ENCODE measurements around the gene PRRG2.
A peak's percentile ranks its signal among the peaks of the same experiment; 100 is the strongest.

Gene PRRG2

DNA sequence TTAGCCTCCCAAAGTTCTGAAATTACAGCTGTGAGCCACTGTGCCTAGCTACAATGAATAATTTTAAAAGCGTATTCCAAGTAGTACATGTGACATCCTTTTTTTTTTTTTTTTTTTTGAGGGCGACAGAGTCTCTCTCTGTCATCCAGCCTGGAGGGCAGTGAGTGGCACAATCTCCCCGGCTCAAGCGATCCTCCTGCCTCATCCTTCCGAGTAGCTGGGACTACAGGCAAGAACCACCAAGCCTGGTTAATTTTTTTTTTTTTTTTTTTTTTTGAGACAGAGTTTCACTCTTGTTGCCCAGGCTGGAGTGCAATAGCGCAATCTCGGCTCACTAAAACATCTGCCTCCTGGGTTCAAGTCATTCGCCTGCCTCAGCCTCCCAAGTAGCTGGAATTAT is 6.1 kb downstream of the PRRG2 start:
- no peak for DNase-seq (ENCODE audit: low read depth in 2 of 3, low spot score in 1 of 3)

- peak in 1 of 3 donors; percentile 53 for DNase-seq (ENCODE audit: low read depth in 2 of 3, low spot score in 1 of 3)
Observed at GRCh38 chr19:49588365-49589122, 7.4 kb downstream of the PRRG2 start.

DNA sequence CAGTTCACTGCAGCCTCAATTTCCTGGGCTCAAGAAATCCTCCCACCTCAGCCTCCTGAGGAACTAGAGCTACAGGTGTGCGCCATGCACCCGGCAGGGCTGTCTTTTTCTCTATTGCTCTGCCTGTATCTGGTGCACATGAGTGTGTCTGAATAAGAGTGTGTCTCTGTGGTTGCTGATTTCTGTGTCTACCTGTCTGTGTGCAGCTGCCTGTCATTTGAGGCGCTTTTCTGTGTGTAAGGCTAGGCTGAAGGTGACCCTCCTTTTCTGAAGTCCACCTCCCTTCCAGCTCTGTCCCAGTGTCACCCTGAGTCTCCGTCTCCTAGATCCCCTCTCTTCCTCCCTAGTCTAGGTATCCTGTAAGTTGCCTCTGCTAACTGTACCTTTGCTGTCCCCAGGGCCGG is 8.4 kb downstream of the PRRG2 start:
- no peak for DNase-seq (ENCODE audit: low read depth in 2 of 3, low spot score in 1 of 3)

DNA sequence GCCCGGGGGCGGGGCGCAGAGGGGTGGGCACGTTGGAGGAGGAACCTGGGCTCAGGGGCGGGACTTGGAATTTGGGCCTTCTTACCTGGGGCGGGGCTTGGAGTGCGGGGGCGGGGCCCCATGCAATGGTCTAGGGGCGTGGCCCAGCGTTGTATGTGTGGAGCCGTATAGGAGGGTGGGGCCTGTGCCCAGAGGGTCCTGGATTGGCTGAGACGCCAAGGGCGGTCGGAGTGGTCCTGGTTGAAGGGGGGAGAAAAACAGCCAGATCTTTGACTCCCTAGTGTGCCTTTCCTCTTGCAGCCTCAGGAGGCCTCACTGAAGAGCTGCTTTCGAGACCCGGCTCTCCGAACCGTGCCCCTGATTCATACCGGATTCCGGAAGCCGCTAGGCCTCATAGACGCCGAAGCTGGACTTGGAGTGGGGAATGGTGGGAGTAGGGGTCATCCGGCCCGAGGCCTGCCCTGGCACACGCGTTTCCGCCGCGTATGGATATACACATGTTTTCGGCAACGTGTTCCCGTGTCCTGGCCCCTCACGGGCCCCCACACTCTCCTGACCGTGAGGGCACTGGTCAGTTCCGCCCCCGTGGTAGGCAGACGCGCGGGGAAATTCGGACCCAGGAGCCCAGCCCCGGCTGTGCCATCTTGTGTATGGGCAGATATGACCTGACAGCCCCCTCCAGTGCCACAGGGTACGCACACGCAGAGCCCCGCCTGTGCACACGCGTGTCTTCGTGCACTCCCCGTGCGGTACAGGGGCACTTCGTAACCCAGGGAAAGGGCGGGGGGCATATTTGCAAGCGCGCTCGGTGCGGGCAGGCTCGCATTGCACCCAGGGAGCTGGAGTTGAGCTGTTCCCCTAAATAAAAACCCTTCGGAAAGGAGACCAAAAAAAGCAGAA is 9.2 kb downstream of the PRRG2 start:
- DNase-seq (ENCODE audit: low read depth in 2 of 3, low spot score in 1 of 3): peak; percentile 87 to 91 (median 90)

DNA sequence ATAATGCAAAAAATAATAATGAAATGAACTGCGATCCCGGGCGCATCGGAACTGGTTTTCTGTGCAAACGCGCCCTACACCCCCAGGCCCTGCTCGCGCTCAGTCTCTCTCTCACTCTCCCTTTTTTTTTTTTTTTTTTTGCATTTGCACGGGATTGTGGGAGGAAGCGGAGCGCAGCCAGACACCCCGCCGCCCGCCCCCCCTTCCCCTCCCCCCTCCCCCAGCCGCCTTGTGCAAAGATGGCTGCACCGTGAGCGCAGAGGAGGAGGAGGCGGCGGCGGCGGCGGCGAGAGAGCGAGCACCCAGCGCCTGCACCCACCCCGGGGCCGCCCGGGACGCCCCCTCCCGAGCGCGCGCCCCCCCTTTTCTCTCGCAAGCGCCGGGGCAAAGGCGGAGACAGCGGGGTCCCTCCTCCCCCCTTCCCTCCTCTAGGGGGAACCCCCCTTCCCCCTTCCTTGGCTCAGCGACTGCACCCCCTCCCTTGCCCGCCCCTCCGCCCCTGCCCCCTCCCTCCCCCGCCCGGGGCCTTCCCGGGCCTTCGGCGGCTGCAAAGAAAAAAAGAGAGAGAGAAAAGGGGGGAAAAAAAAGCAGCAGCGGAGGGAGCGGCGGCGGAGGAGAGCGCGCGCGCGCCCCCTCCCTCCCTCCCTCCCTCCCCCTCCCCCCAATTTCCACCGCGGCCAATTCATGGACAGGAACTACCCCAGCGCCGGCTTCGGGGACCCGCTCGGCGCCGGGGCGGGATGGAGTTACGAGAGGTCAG is 10.0 kb downstream of the PRRG2 start, which contains the start of gene PRR12:
PRR12 (plus strand) TSS at position 212 of the 760 bp plus-strand sequence; CDS start at position 685, 473 bp downstream.
- peak in 2 of 3 donors; percentile 39 to 61 for DNase-seq (ENCODE audit: low read depth in 2 of 3, low spot score in 1 of 3)

DNA sequence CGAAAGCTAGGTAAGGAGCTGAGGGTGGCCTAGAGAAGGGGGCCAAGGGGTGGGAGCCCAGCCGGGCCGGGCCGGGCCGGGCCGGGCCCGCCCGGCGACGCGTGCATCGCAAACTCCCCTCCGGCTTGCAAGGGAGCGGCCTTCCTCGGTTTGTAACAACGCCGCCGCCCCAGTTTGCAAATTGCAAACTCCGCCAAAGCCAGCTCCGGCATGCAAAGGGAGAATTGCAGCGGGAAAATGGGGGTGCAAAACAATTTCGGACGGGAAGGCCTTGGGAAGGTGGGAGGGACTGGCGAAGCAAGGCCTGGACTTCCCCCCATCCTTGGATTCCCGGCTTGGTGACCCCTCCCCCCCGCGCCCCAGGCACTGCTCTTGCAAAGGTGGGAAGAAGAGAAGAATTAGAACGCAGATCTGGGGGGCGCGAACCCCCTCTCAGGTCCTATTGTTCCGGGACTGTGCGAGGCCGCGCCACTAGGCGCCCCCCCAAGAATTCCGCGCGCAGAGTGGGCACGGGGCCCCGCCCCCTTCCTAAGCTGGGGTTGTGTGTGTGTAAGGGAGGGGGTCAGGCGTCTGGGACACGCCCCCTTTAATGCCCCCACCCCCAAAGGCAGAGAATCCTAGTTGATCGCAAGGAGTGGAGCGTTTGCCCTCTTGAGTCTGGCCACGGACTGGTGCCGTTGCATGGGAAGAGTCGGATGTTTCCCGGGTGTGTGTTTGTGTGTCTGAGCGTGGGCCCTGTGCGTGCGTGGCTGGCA is 10.8 kb downstream of the PRRG2 start:
- peak in 2 of 3 donors; percentile 33 to 39 for DNase-seq (ENCODE audit: low read depth in 2 of 3, low spot score in 1 of 3)

- no peak for DNase-seq (ENCODE audit: low read depth in 2 of 3, low spot score in 1 of 3)
Observed at GRCh38 chr19:49592486-49593232, 11.5 kb downstream of the PRRG2 start.

- peak; percentile 89 to 93 (median 93) for DNase-seq (ENCODE audit: low read depth in 2 of 3, low spot score in 1 of 3)
Observed at GRCh38 chr19:49593233-49594113, 12.4 kb downstream of the PRRG2 start.

- DNase-seq (ENCODE audit: low read depth in 2 of 3, low spot score in 1 of 3): no peak
Observed at GRCh38 chr19:49594157-49594992, 13.3 kb downstream of the PRRG2 start.

- no peak for DNase-seq (ENCODE audit: low read depth in 2 of 3, low spot score in 1 of 3)
Observed at GRCh38 chr19:49594993-49595818, 14.1 kb downstream of the PRRG2 start.

DNA sequence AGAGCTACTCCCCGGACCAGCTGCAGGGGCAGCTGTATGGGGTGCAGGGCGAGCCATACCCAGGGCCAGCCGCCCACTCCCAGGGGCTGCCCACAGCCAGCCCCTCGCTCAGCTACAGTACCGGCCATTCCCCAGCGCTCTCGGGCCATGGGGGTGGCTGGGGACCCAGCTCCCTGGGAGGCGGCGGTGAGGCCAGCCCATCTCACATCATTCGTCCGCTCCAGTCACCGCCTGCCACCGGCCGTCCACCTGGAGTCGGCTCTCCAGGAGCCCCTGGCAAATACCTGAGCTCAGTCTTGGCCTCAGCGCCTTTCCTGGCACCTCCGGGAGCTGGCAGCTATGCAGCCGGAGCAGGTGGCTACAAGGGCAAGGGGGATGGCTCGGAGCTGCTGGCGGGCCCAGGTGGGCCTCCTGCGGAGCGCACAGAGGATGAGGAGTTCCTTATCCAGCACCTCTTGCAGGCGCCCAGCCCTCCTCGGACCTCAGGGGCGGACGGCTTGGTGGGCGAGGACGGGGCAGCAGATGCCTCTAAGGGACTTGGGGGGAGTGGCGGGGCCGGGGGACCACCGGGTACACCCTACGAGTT is 14.8 kb downstream of the PRRG2 start:
- DNase-seq (ENCODE audit: low read depth in 2 of 3, low spot score in 1 of 3): no peak

- no peak for DNase-seq (ENCODE audit: low read depth in 2 of 3, low spot score in 1 of 3)
Observed at GRCh38 chr19:49596407-49596806, 15.3 kb downstream of the PRRG2 start.

GRCh38 chr19:49596954-49597702 is 16.0 kb downstream of the PRRG2 start:
- no peak for DNase-seq (ENCODE audit: low read depth in 2 of 3, low spot score in 1 of 3)

DNA sequence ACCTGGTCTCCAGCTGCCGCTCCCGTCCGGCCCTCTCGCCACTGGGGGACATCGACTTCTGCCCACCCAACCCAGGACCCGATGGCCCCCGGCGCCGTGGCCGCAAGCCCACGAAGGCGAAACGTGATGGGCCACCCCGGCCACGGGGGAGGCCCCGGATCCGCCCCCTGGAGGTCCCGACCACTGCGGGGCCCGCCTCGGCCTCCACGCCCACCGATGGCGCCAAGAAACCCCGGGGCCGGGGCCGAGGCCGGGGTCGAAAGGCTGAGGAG is 16.5 kb downstream of the PRRG2 start:
- DNase-seq (ENCODE audit: low read depth in 2 of 3, low spot score in 1 of 3): no peak

DNA sequence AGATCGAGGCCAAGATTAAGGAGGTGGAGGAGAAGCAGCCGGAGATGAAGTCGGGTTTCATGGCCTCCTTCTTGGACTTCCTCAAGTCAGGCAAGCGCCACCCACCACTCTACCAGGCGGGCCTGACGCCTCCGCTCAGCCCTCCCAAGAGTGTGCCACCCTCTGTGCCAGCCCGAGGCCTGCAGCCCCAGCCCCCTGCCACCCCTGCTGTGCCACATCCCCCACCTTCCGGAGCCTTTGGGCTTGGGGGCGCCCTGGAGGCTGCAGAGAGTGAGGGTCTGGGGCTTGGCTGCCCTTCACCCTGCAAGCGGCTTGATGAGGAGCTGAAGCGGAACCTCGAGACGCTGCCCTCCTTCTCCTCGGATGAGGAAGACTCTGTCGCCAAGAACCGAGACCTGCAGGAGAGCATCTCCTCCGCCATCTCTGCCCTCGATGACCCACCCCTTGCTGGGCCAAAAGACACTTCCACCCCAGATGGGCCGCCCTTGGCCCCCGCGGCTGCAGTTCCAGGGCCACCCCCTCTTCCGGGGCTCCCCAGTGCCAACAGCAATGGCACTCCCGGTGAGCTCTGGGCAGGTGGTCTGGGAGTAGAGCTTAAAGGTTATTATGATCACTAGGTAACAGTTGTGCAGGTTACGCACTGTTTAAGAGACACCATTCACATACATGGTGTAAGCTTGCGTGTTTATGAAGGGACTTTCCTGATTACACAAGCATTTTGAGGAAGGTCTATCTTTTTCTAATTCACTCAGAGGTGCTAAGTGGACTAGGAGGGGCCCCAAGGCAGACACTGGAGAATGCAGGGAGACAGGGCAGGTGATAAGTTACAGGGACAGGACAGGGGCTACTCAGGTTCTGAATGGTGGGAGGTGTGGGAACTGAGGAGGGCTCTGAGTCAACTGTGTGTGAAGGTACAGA is 18.5 kb downstream of the PRRG2 start:
- no peak for DNase-seq (ENCODE audit: low read depth in 2 of 3, low spot score in 1 of 3)
